GM10266 (cell line): ENCODE measurements around the gene MPDU1.

Experiments used
- DNase-seq: peaks from one replicate; pipeline ENCODE4 v3.0.0; 2012; ENCODE audit errors: extremely low spot score
- TF ChIP-seq, protein P1 (sequence below): IDR thresholded peaks from 2 replicates; pipeline ENCODE4 v1.5.1; 2012; ENCODE audit warnings: mild to moderate bottlenecking, low read depth; ENCODE audit not compliant: control insufficient read depth, insufficient read depth; ENCODE audit errors: missing control alignments

MPDU1 gene

DNA sequence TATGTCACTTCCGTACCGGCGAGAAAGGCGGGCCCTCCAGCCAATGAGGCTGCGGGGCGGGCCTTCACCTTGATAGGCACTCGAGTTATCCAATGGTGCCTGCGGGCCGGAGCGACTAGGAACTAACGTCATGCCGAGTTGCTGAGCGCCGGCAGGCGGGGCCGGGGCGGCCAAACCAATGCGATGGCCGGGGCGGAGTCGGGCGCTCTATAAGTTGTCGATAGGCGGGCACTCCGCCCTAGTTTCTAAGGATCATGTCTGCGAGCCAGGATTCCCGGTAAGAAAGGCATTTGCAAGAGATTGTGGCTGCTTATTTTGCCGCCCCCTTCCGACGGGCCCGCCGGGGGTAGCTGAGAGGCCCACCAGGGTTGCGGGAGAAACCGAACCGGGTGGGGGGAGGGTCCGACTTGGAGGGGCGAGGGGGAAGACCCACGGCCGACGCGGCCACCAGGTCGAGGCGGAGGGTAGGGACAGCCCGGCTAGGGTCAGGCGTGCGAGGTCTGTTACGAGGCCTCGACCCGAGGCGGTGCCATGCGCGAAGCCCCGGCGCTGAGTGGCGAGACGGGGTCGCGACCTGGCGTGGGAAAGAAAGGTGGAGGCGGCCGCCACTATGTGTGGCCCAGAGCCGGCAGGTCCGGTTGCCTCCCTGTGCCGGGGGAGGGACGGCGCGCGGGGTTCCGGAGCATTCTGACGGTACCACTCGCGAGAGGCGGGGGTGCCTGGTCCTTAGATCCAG lies 10.9 kb upstream of the MPDU1 start:
- TF ChIP-seq, protein P1, sequence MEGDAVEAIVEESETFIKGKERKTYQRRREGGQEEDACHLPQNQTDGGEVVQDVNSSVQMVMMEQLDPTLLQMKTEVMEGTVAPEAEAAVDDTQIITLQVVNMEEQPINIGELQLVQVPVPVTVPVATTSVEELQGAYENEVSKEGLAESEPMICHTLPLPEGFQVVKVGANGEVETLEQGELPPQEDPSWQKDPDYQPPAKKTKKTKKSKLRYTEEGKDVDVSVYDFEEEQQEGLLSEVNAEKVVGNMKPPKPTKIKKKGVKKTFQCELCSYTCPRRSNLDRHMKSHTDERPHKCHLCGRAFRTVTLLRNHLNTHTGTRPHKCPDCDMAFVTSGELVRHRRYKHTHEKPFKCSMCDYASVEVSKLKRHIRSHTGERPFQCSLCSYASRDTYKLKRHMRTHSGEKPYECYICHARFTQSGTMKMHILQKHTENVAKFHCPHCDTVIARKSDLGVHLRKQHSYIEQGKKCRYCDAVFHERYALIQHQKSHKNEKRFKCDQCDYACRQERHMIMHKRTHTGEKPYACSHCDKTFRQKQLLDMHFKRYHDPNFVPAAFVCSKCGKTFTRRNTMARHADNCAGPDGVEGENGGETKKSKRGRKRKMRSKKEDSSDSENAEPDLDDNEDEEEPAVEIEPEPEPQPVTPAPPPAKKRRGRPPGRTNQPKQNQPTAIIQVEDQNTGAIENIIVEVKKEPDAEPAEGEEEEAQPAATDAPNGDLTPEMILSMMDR: no peak
- peak; percentile 99 for DNase-seq

DNA sequence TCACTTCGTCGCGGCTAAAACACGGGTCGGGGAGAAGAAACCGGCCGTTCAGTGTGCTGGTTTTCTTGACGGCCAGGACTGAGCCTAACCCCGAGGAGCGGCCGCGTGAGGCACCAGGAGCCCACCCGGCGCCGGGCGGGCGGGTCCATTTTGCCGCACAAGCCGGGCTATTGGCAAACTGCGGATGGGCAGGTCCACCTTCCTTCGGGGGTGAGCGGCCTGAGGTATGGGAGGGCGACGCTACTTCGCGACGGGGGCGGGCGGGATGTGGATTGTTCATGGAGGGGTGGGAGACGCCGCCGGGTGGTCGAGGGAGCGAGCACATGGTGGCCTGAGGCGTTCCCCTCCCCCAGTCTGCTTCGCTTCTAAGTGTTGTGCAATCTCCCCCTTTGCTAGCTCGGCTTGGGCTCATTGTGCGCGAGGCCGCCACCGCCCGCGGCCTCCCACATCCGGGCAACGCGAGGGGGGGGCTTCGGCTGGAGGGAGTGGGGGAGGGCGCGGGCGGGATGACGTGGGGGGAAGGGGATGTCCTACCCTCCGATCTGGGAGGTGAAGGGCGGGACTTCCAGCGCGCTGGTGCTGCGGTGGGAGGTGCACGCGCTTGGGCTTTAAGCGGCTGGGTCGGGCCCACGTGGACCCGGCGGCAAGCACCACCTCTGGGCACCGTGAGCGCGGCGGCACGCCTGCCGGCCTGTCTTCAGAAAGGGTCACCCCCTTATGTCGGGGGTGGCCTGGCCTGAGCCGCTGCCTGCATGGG lies 10.2 kb upstream of the MPDU1 start:
- TF ChIP-seq, protein P1: no peak
- peak; percentile 93 for DNase-seq

DNA sequence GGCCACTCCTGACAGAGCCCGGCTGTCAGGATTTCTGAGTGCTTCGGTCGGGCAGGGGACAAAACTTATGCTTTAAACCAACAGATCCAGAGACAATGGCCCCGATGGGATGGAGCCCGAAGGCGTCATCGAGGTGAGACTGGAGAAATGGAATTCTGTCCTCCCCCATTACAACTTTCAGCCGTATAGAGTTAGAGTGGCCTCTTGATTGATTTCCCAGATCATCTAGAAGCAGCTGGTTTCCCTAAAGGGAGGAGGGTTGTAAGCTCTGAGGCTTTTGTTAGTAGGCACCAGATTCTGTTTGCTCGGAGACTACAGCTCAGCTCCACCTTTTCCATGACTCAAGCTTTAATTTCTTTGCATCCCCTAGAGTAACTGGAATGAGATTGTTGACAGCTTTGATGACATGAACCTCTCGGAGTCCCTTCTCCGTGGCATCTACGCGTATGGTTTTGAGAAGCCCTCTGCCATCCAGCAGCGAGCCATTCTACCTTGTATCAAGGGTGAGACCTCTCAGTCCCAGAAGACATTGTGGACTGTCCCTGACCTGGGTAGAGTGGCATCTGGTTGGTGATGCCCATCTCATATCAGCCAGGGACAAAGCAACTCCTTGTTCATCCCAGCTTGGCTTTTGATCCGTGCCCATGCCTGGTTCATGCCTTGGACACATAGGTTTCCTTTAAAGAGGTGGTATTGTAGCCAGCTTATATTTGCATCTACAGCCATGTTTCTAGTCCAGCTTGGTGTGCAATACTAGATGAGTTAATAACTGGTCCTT lies 9.3 kb upstream of the MPDU1 start:
- no peak for DNase-seq
- TF ChIP-seq, protein P1: no peak

DNA sequence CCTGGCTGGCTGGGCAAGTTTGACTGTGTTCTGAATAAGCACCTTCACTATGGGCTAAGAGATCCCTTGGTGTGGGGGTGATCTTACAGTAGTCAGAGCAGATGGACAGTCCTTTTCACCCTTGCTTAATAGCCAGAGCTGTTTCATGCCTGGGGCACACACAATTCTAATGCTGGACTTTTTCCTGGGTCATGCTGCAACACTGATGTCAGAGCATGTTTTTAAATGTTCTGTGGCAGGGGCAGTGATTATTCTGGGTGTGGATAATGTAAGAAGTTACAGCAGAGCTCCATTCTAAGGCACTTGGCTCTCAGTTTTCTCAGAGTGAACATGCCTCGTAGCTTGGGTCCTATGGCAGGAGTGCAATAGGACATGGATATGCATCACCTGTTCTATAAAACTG lies 8.2 kb upstream of the MPDU1 start:
- no peak for DNase-seq
- TF ChIP-seq, protein P1: no peak

DNA sequence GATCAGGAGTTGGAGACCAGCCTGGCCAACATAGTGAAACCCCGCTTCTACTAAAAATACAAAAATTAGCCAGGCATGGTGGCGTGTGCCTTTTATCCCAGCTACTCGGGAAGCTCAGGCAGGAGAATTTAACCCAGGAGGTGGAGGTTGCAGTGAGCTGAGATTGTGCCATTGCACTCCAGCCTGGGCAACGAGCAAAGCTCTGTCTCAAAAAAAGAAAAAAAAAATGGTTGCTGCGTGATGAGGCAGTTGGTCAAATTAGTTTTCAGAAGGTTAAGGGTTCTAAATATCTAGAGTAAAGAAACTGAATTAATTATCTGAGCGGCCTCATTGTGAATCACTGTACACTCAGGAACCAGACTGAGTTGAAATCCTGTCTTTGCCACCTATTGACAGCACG lies 7.7 kb upstream of the MPDU1 start:
- TF ChIP-seq, protein P1: no peak
- no peak for DNase-seq

DNA sequence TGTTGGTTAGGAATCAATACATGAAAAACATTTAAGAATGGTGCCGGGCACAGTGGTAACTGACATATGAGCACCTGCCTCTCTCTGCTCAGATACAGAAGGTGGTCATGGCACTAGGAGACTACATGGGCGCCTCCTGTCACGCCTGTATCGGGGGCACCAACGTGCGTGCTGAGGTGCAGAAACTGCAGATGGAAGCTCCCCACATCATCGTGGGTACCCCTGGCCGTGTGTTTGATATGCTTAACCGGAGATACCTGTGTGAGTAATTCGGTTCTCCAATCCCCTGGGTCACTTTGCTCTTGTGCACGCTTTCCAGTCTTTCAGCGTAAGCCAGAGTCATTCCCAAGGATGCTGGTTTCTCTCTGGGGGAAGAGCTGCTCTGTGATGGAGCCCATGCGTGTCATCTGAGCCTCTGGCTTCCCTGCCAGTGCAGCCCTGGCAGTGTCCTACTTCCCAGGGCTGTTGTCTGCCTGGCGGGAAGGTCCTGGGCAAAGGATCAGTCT lies 7.2 kb upstream of the MPDU1 start:
- DNase-seq: no peak
- TF ChIP-seq, protein P1: no peak
